ENCODE results near the gene RNF17. TPM values are rescaled to one million over a fixed set of nuclear protein-coding genes. Genes with fewer than 3 reads are reported as not detected.

RNF17 gene
- total RNA-seq, 1 donor from 2014 or later = not detected

- Histone ChIP-seq H3K4me1 (peaks cover 13% of the 10 kb centered on the region), H3F3A (ENCODE audit: low read depth) (no peaks in the 10 kb centered on the region), H3K4me3 (no peak overlapping the region), H3K79me2 (ENCODE audit: low read depth) (no peaks in the 10 kb centered on the region), H2AFZ (replicated peaks) (peak overlapping the region; percentile 42), H3K4me2 (no peak overlapping the region), H3K27ac (no peak overlapping the region), H3K9me3 (ENCODE audit: low read depth) (no peaks in the 10 kb centered on the region), H4K20me1 (ENCODE audit: low read depth) (peaks cover 3% of the 10 kb centered on the region), H3K27me3 (peaks cover 43% of the 10 kb centered on the region), H3K36me3 (no peaks in the 10 kb centered on the region), H3K9ac (no peak overlapping the region)
- peaks cover 41% of the 10 kb centered on the region for H3K27me3 Mint-ChIP-seq (ENCODE audit: insufficient read depth, low read depth)
- peak overlapping the region; percentile 59 for H3K4me3 Mint-ChIP-seq
- no peak for DNase-seq (ENCODE audit: low spot score)
- H3K9me3 Mint-ChIP-seq = peaks cover 2% of the 10 kb centered on the region
- H3K27ac Mint-ChIP-seq = no peak overlapping the region
- H3K4me1 Mint-ChIP-seq = peaks cover 10% of the 10 kb centered on the region
- H3K36me3 Mint-ChIP-seq = no peaks in the 10 kb centered on the region
- TF ChIP-seq CTCF (IDR thresholded peaks at IDR 0.05) = no peak
Observed at GRCh38 chr13:24741791-24742190, 22.2 kb upstream of the RNF17 start.

- Mint-ChIP-seq H3K9me3 (peaks cover 2% of the 10 kb centered on the region), H3K27me3 (ENCODE audit: insufficient read depth, low read depth) (peaks cover 44% of the 10 kb centered on the region), H3K36me3 (no peaks in the 10 kb centered on the region), H3K4me1 (peaks cover 14% of the 10 kb centered on the region), H3K27ac (no peak overlapping the region), H3K4me3 (peak overlapping the region; percentile 6)
- no peak overlapping the region for H3K9ac ChIP-seq
- H3K4me3 ChIP-seq = no peak overlapping the region
- no peaks in the 10 kb centered on the region for H3K9me3 ChIP-seq (ENCODE audit: low read depth)
- DNase-seq (ENCODE audit: low spot score) = peak; percentile 62
- H3F3A ChIP-seq (ENCODE audit: low read depth) = no peaks in the 10 kb centered on the region
- H4K20me1 ChIP-seq (ENCODE audit: low read depth) = peaks cover 6% of the 10 kb centered on the region
- H3K4me1 ChIP-seq = peaks cover 18% of the 10 kb centered on the region
- H2AFZ ChIP-seq (replicated peaks) = peak overlapping the region; percentile 42
- peaks cover 48% of the 10 kb centered on the region for H3K27me3 ChIP-seq
- no peaks in the 10 kb centered on the region for H3K79me2 ChIP-seq (ENCODE audit: low read depth)
- no peak overlapping the region for H3K4me2 ChIP-seq
- no peaks in the 10 kb centered on the region for H3K36me3 ChIP-seq
- H3K27ac ChIP-seq = no peak overlapping the region
- TF ChIP-seq CTCF (IDR thresholded peaks at IDR 0.05) = no peak
- no peak for TF ChIP-seq EZH2 (IDR thresholded peaks at IDR 0.05)
- no peak for TF ChIP-seq EZH2phosphoT487 (IDR thresholded peaks at IDR 0.05)
Observed at GRCh38 chr13:24742294-24742693, 21.7 kb upstream of the RNF17 start.

- H3K27me3 Mint-ChIP-seq (ENCODE audit: insufficient read depth, low read depth) = peaks cover 47% of the 10 kb centered on the region
- H3K27me3 ChIP-seq = peaks cover 55% of the 10 kb centered on the region
- H3K4me3 Mint-ChIP-seq = no peak overlapping the region
- H3K27ac ChIP-seq = no peak overlapping the region
- H3F3A ChIP-seq (ENCODE audit: low read depth) = no peaks in the 10 kb centered on the region
- no peaks in the 10 kb centered on the region for H3K79me2 ChIP-seq (ENCODE audit: low read depth)
- H3K4me1 Mint-ChIP-seq = peaks cover 17% of the 10 kb centered on the region
- TF ChIP-seq EZH2 (IDR thresholded peaks at IDR 0.05) = no peak
- TF ChIP-seq CTCF (IDR thresholded peaks at IDR 0.05) = no peak
- TF ChIP-seq EZH2phosphoT487 (IDR thresholded peaks at IDR 0.05) = no peak
- no peak overlapping the region for H3K9ac ChIP-seq
- no peaks in the 10 kb centered on the region for H3K36me3 ChIP-seq
- H3K9me3 ChIP-seq (ENCODE audit: low read depth) = no peaks in the 10 kb centered on the region
- H3K4me2 ChIP-seq = no peak overlapping the region
- no peak overlapping the region for H2AFZ ChIP-seq (replicated peaks)
- H4K20me1 ChIP-seq (ENCODE audit: low read depth) = peaks cover 8% of the 10 kb centered on the region
- peaks cover 2% of the 10 kb centered on the region for H3K9me3 Mint-ChIP-seq
- H3K4me3 ChIP-seq = no peak overlapping the region
- no peak overlapping the region for H3K27ac Mint-ChIP-seq
- peaks cover 25% of the 10 kb centered on the region for H3K4me1 ChIP-seq
- no peaks in the 10 kb centered on the region for H3K36me3 Mint-ChIP-seq
- DNase-seq (ENCODE audit: low spot score) = no peak
Observed at GRCh38 chr13:24742977-24743376, 21.0 kb upstream of the RNF17 start.

All from neural progenitor cell (in vitro differentiated cells).